Neural progenitor cell (in vitro differentiated cells): ENCODE results near the gene ANXA2R.
"Not testable (repeated sequence)": the region's sequence is repeated elsewhere in the genome, so short reads cannot be mapped to it uniquely, and the experiment has no call there.

Experiments
- EZH2 ChIP-seq: fragments of 200-600 bp; sonication (generic); IDR thresholded peaks from 2 replicates; pipeline ENCODE4 v1.6.1; 2017; ENCODE audit warnings: antibody characterized with exemption, mild to moderate bottlenecking, moderate library complexity
- EZH2phosphoT487 ChIP-seq: fragments of 200-600 bp; sonication (generic); IDR thresholded peaks from 2 replicates; pipeline ENCODE4 v1.6.1; 2017; ENCODE audit warnings: antibody characterized with exemption
- TF ChIP-seq, protein P1 (sequence below): fragments of 200-600 bp; sonication (generic); IDR thresholded peaks from 2 replicates; pipeline ENCODE4 v1.5.1; 2017; ENCODE audit warnings: antibody characterized with exemption, mild to moderate bottlenecking

DNA sequence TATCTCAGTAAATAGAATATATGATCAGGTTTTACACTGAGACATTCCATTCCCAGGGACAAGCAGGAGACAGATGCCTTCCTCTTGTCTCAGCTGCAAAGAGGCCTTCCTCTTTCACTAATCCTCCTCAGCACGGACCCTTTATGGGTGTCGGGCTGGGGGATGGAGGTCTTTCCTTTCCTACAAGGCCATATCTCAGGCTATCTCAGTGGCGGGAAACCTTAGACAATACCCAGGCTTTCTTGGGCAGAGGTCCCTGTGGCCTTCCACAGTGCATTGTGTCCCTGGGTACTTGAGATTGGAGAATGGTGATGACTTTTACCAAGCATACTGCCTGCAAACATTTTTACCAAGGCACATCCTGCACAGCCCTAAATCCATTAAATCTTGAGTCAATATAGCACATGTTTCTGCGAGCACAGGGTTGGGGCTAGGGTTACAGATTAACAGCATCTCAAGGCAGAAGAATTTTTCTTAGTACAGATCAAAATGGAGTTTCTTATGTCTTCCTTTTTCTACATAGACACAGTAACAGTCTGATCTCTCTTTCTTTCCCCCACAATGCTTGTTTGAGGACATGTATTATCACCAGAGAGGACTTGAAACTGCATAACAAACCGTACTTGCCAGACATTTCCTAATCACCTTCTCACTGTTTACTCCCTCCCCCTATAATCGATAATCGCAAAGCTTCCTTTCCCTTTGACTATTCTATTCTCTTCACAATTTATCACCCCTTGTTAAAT, 37.5 kb upstream of the ANXA2R start:
- TF ChIP-seq, protein P1, sequence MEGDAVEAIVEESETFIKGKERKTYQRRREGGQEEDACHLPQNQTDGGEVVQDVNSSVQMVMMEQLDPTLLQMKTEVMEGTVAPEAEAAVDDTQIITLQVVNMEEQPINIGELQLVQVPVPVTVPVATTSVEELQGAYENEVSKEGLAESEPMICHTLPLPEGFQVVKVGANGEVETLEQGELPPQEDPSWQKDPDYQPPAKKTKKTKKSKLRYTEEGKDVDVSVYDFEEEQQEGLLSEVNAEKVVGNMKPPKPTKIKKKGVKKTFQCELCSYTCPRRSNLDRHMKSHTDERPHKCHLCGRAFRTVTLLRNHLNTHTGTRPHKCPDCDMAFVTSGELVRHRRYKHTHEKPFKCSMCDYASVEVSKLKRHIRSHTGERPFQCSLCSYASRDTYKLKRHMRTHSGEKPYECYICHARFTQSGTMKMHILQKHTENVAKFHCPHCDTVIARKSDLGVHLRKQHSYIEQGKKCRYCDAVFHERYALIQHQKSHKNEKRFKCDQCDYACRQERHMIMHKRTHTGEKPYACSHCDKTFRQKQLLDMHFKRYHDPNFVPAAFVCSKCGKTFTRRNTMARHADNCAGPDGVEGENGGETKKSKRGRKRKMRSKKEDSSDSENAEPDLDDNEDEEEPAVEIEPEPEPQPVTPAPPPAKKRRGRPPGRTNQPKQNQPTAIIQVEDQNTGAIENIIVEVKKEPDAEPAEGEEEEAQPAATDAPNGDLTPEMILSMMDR = not testable (repeated sequence)
- TF ChIP-seq EZH2, EZH2phosphoT487: not testable (repeated sequence)
